Activated CD4-positive, alpha-beta memory T cell treated with anti-CD3 and anti-CD28 coated beads, Interleukin-2, amount 10 ng/mL, durations not matched to agents 7 days and 5 days (primary cell): ENCODE data around the gene ZNF608. TPM values are rescaled to one million over a fixed set of nuclear protein-coding genes. Genes with fewer than 3 reads are reported as not detected.

ENCODE experiments used
- CTCF ChIA-PET: fragments of 350-600 bp; sonication (Branson Sonifier 250); formaldehyde crosslinking; loops from one replicate; lab custom pipeline; 2021; ENCODE audit warnings: antibody characterized with exemption, inconsistent platforms; lab: Charles Lee
- POLR2A ChIA-PET: fragments of 350-600 bp; sonication (Branson Sonifier 250); formaldehyde crosslinking; loops from one replicate; lab custom pipeline; 2021; ENCODE audit warnings: antibody characterized with exemption; lab: Charles Lee
- DNase-seq: peaks from one replicate; pipeline ENCODE4 v3.0.0-alpha.2; 2020
- H3K27ac Mint-ChIP-seq: one replicate; pipeline ENCODE4 v1.8.0; 2021; ENCODE audit warnings: mild to moderate bottlenecking, mixed read lengths
- H3K27me3 Mint-ChIP-seq: one replicate; pipeline ENCODE4 v1.8.0; 2021; ENCODE audit warnings: mixed read lengths
- H3K36me3 Mint-ChIP-seq: one replicate; pipeline ENCODE4 v1.8.0; 2021; ENCODE audit warnings: low read depth, mixed read lengths
- H3K4me1 Mint-ChIP-seq: one replicate; pipeline ENCODE4 v1.8.0; 2021; ENCODE audit warnings: mixed read lengths
- H3K4me3 Mint-ChIP-seq: one replicate; pipeline ENCODE4 v1.8.0; 2021; ENCODE audit warnings: mild to moderate bottlenecking, mixed read lengths
- H3K9me3 Mint-ChIP-seq: one replicate; pipeline ENCODE4 v1.8.0; 2021; ENCODE audit warnings: mixed read lengths
- total RNA-seq, 2 experiments: library from RNA; stranded (reverse); gene quantifications; one replicate each; pipeline ENCODE4 v1.2.3, GENCODE V29; 2021

The ZNF608 gene
- total RNA-seq, 2 experiments from 2014 or later: not detected

DNA sequence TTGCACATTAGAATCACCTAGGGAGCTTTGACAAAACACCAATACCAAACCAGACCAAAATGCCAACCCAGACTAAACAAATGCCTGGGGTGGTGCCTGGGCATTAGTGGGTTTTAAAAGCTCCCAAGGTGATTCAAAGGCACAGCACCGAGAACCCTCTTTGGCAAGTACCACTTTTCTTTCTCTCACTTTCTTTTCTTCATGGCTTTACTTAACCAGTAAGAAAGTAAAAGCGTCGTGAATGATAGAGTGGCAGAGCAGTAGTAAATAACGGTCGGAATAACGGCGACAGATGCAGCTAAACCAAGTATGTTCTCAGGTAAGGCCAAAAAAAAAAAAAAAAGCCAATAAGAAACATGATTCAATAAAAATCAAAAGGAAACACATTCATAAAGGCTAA lies 49.5 kb downstream of the ZNF608 start:
- no peaks in the 10 kb centered on the region for H3K27me3 Mint-ChIP-seq
- ChIA-PET POLR2A (no interaction called here), CTCF (no interaction called here)
- no peaks in the 10 kb centered on the region for H3K36me3 Mint-ChIP-seq
- H3K27ac Mint-ChIP-seq: no peak overlapping the region
- H3K9me3 Mint-ChIP-seq: peaks cover 3% of the 10 kb centered on the region
- H3K4me1 Mint-ChIP-seq: no peaks in the 10 kb centered on the region
- DNase-seq: no peak
- H3K4me3 Mint-ChIP-seq: no peak overlapping the region
